Kidney capillary endothelial cell (primary cell): ENCODE measurements around the gene VPREB1.
"Not testable (repeated sequence)": the region's sequence is repeated elsewhere in the genome, so short reads cannot be mapped to it uniquely, and the experiment has no call there.

ENCODE experiments used
- DNase-seq: peaks from one replicate; pipeline ENCODE4 v3.0.0-alpha.2; 2018; ENCODE audit warnings: low spot score

The VPREB1 gene

DNA sequence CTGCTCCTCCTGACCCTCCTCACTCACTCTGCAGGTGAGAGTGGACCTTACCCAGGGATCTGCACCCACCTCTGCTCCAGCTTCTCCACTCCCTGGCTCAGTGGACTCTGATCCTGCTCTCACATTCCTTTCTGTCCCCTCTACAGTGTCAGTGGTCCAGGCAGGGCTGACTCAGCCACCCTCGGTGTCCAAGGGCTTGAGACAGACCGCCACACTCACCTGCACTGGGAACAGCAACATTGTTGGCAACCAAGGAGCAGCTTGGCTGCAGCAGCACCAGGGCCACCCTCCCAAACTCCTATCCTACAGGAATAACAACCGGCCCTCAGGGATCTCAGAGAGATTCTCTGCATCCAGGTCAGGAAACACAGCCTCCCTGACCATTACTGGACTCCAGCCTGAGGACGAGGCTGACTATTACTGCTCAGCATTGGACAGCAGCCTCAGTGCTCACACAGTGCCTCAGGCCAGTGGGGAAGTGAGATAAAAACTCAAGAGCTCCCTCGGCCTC, 29.7 kb upstream of the VPREB1 start:
- no peak for DNase-seq

DNA sequence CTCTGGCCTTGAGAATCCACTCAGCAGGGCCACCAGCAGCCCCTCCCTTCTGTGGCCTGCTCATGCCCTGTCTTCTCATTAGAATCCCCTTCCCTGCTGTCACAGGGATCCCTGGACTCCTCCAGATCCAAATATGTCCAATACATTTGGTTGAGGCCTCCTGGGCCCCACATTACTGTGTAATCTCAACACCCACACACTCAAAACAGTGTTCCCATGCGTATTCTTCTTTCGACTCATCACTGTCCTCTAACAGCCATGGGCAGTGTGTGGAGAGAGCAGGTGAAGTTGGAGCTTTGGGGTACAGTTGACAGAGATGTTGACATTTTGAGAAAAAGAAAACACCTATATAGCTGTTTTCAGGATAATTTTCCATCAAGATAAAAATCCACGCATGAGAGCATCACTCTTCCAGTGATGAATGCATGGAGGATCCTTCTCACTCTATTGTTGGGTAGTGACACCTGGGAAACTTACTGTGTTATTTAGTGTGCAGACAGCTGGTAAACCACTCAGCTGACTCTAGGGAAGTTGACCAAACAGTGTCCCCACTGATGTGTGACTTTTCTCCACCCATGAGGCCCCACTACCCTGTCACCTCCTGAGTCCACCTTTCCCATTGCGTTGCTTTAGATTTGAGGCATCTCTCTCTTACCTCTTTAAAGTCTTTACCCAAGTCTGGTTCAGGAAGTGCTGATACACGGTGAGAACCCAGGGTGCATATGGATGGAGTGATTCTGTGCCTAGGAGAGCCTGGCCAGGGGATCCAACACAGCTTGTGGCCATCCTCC, 28.7 kb upstream of the VPREB1 start:
- no peak for DNase-seq

DNA sequence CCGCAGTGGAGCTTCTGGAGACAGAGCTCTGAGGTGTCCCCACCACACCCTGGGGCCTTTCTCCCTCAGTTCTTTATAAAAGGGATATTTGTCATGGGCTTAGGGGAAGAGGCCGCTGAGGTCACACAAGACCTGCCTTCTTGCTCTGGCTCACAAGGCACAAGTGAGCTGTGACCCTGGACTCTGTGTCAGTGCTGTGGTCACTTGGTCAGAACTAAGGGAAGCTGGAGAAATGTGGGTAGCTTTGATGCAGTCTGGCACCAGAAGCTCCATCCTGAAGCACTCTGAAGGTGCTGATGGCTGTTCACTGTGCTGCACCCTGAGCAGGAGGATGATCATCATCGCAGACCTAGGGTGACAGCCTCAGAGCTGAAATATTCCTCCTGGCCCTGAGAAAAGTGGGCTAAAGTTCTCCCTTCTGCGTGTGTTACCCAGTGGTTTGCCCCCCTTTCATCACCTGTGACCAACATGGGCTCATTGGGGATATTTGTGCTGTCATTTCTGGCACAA, 28.1 kb upstream of the VPREB1 start:
- DNase-seq: no peak

DNA sequence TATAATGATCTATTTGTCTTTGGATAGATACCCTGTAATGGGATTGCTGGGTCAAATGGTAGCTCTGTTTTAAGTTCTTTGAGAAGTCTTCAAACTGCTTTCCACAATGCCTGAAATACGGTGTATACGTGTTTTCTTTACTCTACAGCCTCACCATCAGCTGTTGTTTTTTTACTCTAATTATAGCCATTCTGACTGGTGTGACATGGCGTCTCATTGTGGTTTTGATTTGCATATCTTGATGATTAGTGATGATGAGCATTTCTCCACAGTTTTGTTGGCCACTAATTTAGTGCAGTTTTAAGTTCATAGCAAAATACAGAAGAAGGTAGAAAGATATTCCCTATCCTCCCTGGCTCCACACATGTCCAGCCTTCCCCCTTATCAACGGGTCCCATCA, 26.3 kb upstream of the VPREB1 start:
- no peak for DNase-seq

DNA sequence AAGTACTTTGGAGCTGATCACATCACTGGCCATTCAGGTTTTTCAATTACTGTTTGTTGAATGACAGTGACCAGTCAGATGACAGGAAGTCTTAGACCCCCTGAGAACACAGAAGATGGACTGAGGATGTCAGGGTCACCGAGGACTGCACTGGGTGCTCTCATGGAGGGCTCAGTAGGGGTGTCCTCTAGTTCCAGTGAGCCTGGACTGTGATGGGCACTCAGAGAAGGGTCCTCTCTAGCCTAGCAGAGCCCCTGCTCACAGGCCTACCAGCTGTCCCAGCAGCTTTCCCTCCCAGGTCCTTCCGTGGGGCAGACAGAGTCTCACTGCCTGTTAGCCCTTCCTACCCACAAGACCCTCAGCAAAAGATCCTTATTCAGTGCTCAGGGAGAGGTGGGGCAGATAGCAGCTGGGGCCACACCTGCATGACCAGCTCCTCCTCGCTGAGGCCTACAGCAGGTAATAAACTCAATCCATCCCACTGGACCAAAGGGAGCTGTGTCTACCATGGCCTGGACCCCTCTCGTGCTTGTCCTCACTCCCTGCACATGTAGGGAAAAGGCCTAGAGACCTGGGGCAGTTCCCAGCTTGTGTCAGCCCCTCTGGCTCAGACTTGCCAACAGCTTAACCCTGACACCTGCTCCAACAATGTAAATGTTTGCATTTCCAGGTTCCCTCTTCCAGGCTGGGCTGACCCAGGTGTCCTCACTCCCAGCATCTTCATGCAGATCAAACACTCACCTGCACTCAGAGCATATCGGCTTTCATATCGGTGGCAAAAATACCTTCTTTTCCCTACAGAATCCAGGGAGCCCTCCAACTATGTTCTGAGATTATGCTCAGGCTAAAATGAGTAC, 25.2 kb upstream of the VPREB1 start:
- DNase-seq: no peak

DNA sequence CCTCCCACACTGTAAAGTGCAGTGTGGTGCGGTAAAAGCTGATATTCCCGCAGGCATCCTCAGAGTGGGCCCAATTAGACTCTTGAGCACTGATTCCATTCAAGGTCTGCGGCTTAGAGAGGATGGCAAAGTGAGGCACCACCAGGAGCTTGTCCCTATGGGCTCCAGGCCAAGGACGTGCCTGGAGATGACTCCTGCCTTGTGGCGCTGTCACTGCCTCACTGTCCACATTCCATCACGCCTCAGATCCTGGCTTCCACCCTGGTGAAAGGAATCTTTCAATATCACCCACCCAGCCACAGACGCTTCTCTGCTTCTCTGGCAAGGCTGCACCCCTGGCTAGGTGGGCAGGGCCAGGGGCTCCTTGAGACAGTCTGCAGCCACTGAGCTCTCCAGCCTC, 23.5 kb upstream of the VPREB1 start:
- DNase-seq: not testable (repeated sequence)

DNA sequence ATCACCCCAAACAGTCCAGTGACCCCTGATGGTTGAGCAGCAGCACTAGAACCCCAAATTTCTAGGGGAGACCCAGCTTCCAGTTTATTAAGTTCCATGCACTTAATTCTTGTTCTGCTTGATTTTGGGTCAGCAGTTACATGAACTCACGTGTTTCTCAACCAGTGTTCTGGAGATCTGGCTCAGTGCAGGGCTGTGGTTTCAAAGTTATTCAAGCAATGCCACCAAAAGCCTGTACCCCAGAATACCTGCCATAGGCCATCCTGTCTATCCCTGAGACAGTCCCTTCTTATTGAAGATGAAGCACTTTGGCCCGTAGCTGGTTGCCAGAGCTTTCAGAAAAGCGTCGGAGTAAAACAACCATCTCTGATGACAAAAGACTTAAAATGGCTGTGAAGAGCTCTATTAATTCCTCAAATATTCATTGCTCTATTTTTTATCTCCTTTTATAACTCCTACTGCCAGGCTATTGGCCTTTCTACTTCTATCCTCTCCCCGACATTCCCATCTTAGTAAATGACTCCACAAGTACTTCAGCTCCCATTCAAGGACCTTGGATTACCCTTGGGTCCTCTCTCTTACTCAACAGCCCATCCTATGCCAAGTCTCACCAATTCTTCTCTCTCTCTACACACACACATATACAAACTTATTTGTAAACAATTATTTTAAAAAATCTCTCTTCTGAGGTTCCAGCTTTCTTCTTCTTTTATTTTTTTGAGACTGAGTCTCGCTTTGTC, 18.0 kb upstream of the VPREB1 start:
- DNase-seq: no peak

DNA sequence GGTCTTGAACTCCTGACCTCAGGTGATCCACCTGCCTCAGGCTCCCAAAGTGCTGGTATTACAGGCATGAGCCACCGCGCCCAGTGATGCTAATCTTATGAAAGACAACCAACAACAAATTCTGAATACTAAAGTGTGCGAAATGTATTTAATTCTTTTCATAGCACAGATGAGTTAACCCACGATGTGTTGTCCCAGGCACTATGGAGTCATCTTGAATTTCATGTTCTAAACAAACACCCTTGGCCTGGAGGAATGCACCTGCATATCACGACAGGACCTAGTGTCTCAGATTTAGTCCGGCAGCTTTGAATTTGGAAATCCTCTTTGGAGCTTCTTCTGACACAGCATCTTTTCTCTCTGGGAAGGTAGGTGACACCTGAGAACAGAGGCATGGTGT, 16.2 kb upstream of the VPREB1 start:
- no peak for DNase-seq

DNA sequence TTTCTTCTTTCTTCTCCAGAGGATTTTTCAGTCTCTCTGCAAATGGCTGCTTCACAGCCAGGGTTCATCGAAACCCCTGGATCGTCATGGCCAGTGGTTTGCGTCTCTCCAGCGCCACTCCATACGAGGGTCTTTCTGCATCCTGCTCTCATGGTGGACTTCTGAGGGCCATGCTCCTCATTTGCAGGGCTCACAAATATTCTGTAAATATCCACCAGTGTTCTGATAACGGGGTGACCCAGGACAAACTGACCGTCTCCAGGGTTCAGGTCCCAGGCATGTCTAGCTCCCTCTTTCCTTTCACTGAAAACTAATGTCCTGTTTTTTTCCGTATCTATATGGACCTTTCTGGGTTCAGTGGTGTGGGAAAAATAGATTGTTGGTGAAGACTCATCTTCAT, 15.7 kb upstream of the VPREB1 start:
- DNase-seq: no peak

DNA sequence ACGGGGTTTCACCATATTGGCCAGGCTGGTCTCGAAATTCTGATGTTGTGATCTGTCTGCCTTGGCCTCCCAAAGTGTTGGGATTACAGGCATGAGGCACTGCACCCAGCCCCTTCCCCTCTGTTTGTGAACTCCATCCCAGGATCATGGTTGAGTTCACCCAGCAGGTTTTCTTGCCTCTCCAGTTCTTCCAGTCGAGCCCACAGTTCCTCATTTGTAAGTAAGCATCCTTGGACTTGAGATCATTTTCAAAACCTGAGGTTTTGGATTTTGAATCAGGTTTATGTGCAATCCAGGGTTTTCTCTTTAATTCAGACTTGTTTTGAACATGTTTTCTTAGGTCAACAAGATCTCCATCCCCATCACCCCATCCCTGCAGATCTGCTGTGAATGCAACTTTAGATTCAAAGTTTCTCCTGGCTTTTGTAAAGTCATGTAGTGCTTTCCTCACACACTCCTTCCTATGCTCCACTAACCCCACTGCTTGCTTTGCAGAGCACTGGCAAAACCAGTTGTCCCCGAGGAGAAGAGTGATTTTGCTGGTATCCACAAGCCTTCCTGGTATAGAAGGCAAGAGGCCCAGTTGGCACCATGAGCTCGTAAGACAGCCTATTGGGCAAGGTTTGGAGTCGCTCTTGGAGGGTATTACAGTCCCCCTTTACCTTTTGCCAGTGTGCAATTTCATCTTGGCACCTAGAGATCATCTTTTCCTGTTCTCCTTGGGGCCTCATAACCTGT, 14.7 kb upstream of the VPREB1 start:
- DNase-seq: no peak

DNA sequence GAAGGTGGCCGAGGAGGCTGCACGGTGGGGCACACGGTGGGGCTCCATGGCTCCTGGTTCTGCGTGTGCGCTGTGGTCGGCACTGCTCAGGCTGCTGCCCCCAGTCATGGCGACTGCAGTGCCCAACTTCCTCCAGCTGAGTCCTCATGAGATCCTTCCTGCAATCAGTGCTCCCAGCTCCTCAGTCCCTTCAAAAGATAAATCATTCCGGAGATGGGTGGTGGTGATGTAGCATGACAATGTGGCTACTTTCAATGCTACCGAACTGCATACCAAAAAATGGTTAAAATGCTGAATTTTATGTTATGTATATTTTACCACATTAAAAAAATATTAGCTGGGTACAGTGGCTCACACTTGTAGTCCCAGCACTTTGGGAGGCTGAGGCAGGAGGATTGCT, 14.1 kb upstream of the VPREB1 start:
- no peak for DNase-seq

DNA sequence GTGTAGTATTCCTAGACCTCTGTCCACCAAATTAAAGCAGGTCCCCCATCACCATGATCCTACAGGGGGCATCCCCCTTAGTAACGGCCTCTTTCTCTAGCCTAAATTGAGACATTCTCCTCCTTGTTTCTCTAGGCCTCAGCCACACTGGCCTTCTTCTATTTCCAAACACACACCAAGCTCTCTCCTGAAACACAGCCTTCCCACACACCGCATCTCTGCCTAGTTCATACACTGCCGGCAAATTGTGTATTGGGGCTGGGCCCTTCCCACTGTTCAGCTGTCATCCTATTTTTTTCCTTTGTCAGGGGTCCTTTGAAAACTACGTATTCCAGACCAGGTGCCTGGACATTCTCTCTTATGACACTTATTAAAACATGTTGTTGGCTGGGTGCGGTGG, 11.5 kb upstream of the VPREB1 start:
- no peak for DNase-seq

DNA sequence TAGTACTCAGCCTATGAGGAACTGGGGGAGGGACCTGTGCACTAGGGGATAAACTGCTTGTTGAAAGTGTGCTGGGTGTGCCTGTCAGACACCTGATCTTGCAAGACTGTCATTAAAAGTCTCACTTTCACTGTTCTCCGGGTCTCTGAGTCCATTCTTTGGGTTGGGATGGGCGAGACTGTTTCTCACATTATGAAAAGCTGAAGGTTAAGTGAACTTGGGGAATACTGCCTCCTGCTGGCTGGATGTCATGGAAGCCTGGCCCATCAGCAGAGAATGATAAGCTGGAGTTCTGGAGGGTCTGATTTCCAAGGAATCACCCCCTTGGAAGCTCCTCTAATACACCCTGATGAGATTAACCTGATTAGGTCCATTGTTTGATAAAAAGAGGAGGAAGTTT, 9.0 kb upstream of the VPREB1 start:
- peak; percentile 46 for DNase-seq

DNA sequence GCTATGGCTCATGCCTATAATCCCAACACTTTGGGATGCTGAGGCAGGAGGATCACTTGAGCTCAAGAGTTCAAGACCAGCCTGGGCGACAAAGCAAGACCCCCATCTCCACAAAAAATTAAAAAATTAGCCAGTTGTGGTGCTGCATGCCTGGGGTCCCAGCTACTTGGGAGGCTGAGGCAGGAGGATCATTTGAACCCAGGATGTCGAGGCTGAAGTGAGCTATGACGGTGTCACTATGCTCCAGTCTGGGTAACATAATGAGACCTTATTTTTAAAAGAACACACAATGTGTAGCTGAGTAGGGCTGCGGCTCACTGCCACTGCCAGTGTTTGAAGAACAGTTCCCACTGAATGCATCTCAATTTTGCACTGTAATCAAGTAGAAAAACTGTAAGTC, 7.1 kb upstream of the VPREB1 start:
- DNase-seq: no peak

DNA sequence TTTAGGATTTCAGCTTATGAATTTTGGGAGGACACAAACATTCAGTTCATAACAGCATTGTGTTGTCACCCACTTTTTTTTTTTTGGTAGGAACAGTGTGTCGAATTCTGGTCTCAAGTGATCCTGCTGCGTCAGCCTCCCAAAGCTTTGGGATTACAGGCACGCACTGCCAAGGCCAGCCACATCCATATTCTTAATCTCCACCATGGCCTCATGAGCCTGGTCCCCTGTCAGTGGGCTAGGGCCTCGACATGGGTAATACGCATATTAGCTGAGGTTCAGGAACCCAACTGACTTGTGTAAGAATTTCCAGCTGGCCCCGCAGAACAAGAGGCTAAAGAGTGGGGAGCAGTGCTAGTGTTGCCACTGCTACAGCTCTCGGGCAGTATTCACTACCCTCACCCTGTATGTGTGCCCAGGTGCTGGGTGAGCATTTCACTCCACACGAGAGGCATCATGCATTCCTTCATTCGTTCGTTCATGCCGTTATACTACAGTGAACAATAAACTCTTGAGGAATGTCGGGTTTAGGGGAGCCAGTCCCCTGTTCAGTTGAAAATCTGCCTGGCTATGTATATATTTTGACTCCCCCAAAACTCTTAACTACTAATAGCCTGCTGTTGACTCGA, 5.2 kb upstream of the VPREB1 start:
- DNase-seq: no peak

DNA sequence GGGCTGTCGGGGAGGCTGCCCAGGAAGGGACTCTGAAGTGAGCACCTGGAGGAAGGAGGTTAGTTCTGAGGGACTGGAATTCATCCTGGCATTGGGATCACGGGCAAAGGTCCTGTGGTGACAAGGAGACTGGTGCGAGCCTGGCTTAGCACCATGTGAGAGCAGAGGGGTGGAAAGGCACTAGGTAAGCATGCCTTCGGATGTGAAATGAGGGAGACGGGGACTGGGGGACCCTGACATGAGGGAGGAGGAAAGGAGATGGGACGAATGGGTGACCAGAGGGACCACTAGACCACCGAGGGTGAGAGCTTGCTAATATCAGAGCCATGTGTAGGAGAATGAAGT, 3.1 kb upstream of the VPREB1 start:
- DNase-seq: no peak

DNA sequence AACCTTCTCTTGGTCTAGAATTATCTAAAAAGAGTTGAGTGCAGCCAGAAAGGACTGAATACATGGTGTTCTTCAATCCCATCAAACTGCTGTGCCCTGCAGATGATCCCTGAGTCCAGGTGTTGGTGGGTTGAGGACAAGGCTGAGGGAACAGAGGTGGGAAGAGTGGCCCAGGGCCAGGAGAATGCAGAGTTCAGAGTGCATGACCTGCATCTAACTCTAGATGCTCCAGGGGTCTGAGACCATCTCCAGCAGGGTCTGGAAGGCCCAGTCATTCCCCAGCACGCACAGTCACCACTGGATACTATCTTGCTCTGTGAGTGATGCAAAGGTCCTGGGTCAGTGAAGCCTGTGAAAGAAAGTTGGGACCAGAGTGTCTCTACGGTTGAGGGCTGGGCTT, 2.1 kb upstream of the VPREB1 start:
- no peak for DNase-seq

DNA sequence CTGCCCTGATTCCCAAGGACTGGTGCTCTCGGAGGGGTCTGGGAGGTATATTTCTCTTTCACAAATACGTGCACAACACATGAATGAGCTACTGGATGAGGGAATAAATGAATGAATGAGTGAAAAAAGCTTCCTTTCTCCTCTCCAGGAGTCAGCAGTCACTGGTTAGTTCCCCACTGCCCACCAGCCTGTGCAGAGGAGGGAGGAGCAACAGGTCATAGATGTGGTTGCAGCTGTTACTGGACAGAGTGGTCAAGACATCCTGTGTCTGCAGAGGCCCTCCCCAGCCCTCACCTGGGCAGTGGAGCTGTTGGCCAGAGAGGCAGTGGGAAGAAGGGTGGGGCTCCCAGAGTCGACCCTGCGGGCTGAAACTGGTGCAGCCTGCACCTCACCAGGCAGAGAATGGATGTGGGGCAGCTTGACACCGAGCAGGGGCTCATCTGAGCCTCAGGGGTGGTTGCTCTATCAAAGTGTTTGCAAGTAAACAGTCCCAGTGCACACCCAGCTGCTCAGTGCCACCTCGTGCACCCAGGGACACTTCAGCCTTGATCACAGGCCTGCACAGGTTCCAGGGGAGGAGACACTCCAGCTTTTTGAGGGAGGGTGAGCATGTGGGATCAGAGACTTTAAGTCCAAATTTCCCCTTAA, 1.4 kb upstream of the VPREB1 start:
- DNase-seq: no peak

DNA sequence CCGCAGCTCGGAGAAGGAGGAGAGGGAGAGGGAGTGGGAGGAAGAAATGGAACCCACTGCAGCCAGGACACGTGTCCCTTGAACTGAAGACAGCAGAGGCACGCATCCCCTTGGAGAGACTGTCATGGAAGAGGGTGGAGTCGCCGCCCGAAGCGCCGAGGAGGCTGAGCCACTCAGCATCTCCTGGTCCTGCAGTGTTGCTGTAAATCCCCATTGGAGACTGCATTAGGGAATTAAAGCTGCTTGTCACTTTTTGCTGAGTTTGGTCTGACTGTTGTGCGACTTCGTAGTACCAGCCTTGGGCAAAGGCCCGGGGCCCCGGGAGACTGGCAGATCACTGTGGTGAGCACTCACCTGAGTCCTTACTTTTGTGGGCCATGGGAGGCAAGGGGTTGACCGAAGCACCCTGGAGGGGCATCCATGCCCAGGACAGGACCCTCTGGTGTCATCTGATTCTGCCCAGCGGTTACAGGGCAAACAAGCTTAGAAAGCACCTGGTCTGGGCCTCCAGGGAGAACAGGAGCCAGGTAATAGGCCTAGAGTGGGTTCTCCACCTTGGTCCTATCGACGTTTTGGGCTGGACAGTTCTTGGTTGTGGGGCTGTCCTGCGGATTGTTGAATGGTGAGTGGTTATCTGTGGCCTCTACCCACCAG, 797 bp downstream of the VPREB1 start:
- no peak for DNase-seq

DNA sequence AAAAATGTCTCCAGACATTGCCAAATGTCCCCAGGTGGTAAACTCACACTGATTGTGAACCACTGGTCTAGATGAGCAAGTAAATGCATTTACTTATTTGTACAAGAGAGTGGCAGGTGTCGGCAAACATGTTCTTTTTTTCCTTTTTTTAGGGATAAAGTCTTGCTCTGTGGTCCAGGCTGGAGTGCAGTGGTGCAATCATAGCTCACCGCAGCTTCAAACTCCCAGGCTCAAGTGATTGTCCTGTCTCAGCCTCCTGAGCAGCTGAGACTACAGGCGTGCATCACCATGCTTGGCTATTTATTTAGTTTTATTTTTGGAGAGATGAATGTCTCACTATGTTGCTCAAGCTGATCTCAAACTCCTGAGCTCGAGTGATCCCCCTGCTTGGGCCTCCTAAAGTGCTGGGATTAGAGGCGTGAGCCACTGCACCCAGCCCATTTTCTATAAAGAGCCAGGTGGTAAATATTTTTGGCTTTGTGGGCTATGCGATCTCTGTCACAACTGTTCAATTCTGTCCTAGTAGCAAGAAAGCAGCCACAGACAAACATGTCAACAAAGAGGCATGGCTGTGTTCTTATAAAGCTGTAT, 1.4 kb downstream of the VPREB1 start:
- no peak for DNase-seq
